ENCODE data around the gene CALML5.

CALML5 gene

GRCh38 chr10:5500910-5501309 lies 1.5 kb upstream of the CALML5 start:
- no peak for DNase-seq (ENCODE audit: low read depth)

- no peak for DNase-seq (ENCODE audit: low read depth)
Observed at GRCh38 chr10:5500162-5500670, 846 bp upstream of the CALML5 start.

GRCh38 chr10:5498791-5499492 lies 428 bp downstream of the CALML5 start:
- DNase-seq (ENCODE audit: low read depth) = no peak

GRCh38 chr10:5497948-5498730 lies 1.2 kb downstream of the CALML5 start:
- DNase-seq (ENCODE audit: low read depth) = no peak

GRCh38 chr10:5497289-5497688 lies 2.1 kb downstream of the CALML5 start:
- DNase-seq (ENCODE audit: low read depth) = no peak

- DNase-seq (ENCODE audit: low read depth) = no peak
Observed at GRCh38 chr10:5496261-5497250, 2.8 kb downstream of the CALML5 start.

- no peak for DNase-seq (ENCODE audit: low read depth)
Observed at GRCh38 chr10:5494611-5495010, 4.8 kb downstream of the CALML5 start.

- no peak for DNase-seq (ENCODE audit: low read depth)
Observed at GRCh38 chr10:5493691-5494090, 5.7 kb downstream of the CALML5 start.

- no peak for DNase-seq (ENCODE audit: low read depth)
Observed at GRCh38 chr10:5492929-5493576, 6.3 kb downstream of the CALML5 start.

- no peak for DNase-seq (ENCODE audit: low read depth)
Observed at GRCh38 chr10:5492322-5492855, 7.0 kb downstream of the CALML5 start.

GRCh38 chr10:5491477-5491876 lies 7.9 kb downstream of the CALML5 start:
- no peak for DNase-seq (ENCODE audit: low read depth)

GRCh38 chr10:5490698-5491464 lies 8.5 kb downstream of the CALML5 start:
- DNase-seq (ENCODE audit: low read depth) = no peak

GRCh38 chr10:5490032-5490431 lies 9.3 kb downstream of the CALML5 start:
- DNase-seq (ENCODE audit: low read depth) = no peak

- DNase-seq (ENCODE audit: low read depth) = no peak
Observed at GRCh38 chr10:5488272-5489161, 10.9 kb downstream of the CALML5 start.

- DNase-seq (ENCODE audit: low read depth) = no peak
Observed at GRCh38 chr10:5486853-5487235, 12.5 kb downstream of the CALML5 start.

GRCh38 chr10:5485948-5486852 lies 13.2 kb downstream of the CALML5 start:
- DNase-seq (ENCODE audit: low read depth) = no peak

GRCh38 chr10:5485290-5485689 lies 14.1 kb downstream of the CALML5 start:
- DNase-seq (ENCODE audit: low read depth) = no peak

- no peak for DNase-seq (ENCODE audit: low read depth)
Observed at GRCh38 chr10:5484205-5484604, 15.2 kb downstream of the CALML5 start.
